Measurements from ENCODE around the gene TRIM24.

The TRIM24 gene

DNA sequence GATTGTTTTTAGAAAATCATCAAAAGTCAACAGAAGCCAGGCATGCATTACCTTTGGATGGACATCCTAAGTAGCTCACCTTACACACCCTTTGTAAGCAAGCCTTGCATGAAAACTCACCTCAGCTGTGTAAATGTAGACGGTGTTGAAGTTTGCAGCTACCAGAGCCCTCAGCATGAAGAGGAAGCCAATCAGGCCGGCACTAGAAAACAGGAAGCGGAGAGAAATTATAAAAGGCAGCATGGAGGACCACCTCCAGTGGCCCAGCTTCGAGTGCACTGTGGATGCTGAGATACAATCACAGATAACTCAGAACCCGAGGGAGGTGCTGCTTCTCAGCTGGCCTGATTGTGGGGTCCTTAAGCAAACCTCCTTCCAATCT, 165.8 kb downstream of the TRIM24 start:
- DNase-seq (ENCODE audit: low spot score): no peak

DNA sequence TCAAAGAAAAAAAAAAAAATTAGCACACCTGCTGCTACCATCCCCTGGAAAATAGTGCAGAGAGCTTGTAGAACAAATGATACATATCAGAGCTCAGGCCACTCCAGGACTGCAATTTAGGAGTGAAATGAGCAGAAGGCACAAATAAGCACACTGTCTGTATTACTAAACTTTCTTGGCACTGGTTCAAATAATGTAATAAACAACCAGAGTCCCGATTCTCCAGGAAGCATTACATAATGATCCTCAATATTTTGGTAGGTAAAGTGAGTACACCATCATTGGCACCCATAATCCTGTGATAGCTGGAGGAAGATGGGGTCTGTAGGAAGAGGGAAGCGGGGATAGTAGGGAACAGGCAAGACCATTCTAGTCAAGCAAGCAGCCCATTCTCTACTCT, 166.8 kb downstream of the TRIM24 start:
- no peak for DNase-seq (ENCODE audit: low spot score)

DNA sequence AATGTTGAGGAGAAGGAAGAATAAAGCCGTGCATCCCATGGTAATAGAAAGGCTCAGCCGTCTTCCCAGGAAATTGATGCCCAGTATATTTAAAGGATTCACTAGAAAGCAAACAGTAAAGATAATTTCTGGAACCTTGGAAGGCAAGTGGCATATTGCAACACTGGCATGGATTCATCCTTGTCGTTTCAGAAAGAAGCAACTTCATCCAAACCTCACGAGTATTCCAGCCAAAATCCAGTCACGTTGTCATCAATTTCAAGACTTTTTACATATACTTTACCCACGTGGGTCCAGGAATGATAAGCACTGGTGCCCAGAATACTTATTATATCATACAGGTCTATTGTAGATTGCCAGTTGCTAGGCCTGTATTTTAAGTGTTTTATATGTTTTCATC, 167.3 kb downstream of the TRIM24 start:
- no peak for DNase-seq (ENCODE audit: low spot score)

DNA sequence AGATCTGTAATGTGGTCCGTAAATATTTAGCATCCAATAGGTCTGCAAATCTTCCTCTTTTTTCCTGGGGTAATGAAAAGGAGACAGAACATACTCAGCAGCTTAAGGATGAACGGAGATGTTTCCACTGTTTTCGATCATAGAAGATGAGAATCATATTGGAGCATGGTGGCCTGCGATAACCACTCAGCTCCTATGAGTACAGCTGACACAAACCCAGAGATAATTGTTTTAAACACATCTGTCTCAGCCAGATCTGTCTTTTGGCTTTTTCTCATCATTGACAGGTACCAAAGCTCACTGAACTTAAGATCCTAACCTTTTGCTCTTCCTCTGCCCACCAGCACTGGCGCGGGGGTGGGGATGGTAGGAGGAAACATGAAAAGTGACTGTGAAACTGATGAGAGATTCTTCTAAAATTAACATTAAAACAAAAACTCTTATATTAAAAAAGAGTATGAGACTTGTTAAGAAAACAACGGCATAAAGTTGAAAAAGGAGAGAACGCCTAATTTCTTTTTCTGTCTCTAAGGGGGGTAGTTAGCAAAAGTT, 170.1 kb downstream of the TRIM24 start:
- DNase-seq (ENCODE audit: low spot score): no peak

DNA sequence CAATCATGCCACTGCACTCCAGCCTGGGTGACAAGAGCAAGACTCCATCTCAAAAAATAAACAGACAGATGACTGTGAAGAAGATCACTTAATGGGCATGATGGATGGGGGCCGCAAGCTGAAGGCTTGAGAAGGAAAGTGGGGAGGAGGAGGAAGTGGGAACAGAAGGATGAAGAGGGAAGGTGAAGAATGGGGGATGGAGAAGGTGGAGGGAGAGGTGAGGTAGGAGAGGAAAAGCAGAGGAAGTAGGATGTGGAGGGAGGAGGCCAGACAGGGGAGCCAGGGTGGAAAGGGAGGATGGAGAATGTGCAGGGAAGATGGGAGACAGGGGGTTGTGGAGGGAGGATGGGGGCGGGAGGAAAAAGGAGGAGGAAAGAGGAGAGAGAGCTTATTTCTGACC, 172.3 kb downstream of the TRIM24 start:
- DNase-seq (ENCODE audit: low spot score): no peak

DNA sequence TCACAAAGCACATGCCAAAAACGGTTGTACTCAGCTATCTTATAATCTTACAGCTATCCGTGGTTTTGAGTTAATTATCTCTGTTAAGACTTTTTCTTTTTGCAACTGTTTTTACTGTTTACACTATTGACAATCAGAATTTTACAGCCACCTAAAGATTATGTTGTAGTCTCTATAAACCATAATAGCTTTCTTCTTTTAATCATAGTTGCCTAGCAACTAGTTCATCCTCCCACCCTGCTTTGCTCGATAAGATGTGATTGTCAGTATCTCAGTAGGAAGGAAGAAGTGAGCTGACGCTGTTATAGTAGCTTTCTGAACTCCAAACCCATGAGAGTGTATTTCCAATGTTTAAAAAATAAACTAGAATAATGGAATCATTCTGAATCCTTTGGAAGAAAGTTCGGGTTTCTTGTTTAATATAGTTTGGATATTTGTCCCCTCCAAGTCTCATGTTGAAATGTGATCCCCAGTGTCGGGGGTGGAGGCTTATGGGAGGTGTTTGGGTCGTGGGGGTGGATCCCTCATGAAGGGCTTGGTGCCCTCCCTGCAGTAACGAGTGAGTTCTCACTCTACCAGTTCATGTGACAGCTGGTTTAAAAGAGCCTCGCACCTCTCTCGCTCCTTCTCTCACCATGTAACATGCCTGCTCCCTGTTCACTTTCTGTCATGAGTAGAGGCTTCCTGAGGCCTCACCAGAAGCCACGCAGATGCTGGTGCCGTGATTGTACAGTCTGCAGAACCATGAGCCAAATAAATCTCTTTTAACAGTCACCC, 173.0 kb downstream of the TRIM24 start:
- no peak for DNase-seq (ENCODE audit: low spot score)

Measured in D341Med (cell line).